Dendritic cell treated with granulocyte-macrophage colony-stimulating factor and Interleukin-4, amounts not matched to agents 40 ng/mL and 50 ng/mL, for 4 days (primary cell): ENCODE data around the gene RBM38.

Source experiments
- H3K27ac Mint-ChIP-seq: one replicate; pipeline ENCODE4 v1.8.0; 2022; ENCODE audit warnings: mild to moderate bottlenecking, mixed read lengths
- H3K27me3 Mint-ChIP-seq: one replicate; pipeline ENCODE4 v1.8.0; 2022; ENCODE audit warnings: mild to moderate bottlenecking, mixed read lengths
- H3K36me3 Mint-ChIP-seq: one replicate; pipeline ENCODE4 v1.8.0; 2022; ENCODE audit warnings: low read depth, mixed read lengths
- H3K4me1 Mint-ChIP-seq: one replicate; pipeline ENCODE4 v1.8.0; 2022; ENCODE audit warnings: low read depth, mixed read lengths
- H3K4me3 Mint-ChIP-seq: one replicate; pipeline ENCODE4 v1.8.0; 2022; ENCODE audit warnings: mild to moderate bottlenecking, moderate library complexity, mixed read lengths
- H3K9me3 Mint-ChIP-seq: one replicate; pipeline ENCODE4 v1.8.0; 2022; ENCODE audit warnings: mixed read lengths
- intact Hi-C: fragments of 100-400 bp; cut with micrococcal nuclease; formaldehyde crosslinking; loops from one replicate; pipeline ENCODE4 v1.15.0; 2022

The RBM38 gene

DNA sequence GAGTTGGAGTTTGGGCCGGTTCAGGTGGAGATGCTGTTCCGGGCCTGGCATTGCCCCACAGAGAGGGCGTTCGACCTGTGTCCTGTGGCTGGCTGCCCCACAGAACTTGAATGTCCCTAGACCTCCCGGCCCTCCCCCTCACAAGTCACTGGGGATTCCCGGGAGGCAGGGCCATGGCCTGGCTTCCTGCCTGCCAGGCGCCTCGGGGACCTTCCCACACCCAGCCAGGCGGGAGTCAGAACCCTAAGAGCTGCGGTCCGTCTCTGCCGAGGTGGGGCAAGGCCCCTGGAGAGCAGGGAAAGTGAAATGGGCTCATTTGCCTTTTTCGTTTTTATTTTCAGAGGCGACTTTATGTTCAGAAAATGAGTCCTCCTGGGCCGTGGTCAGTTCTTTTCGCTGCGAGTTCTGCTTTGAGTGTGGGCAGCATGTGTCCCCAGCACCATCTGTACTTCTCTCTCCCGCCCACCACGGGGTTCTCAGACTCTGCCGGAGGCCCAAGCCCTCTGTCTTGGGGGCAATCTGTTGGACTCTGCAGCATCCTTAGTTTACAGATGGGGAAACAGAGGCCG is 8.5 kb downstream of the RBM38 start:
- Mint-ChIP-seq H3K27ac (peak overlapping the region; percentile 83), H3K4me1 (peaks cover 69% of the 10 kb centered on the region), H3K27me3 (peaks cover 2% of the 10 kb centered on the region), H3K36me3 (peaks cover 95% of the 10 kb centered on the region), H3K4me3 (no peak overlapping the region), H3K9me3 (no peaks in the 10 kb centered on the region)
- intact Hi-C loops, result no loop called here

DNA sequence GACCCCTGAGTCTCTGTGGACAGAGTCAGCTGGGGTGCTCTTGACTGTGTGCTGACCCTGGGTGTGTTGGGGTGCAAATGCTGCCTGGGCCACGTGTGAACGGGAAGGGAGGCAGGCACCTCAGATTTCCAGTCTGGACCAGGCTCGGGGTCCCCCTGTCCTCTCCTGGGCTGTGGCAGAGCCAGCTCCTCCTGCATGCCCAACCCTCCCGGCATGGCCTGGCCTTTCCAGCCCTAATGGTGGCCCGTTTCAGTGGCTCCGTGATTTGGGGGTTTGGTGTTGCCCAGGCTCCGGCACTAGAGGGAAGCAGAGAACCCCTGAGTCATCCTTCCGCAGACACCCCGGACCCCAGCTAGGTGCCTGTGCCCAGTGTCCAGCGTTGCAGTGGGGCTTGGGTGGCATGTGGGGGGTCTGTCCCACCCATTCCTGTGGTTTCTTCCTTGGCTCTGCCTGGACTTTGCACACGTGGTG is 9.1 kb downstream of the RBM38 start:
- Mint-ChIP-seq H3K9me3 (no peaks in the 10 kb centered on the region), H3K27ac (no peak overlapping the region), H3K36me3 (peaks cover 95% of the 10 kb centered on the region), H3K4me1 (peaks cover 63% of the 10 kb centered on the region), H3K4me3 (peak overlapping the region; percentile 21), H3K27me3 (peaks cover 2% of the 10 kb centered on the region)
- intact Hi-C loops, result no loop called here

DNA sequence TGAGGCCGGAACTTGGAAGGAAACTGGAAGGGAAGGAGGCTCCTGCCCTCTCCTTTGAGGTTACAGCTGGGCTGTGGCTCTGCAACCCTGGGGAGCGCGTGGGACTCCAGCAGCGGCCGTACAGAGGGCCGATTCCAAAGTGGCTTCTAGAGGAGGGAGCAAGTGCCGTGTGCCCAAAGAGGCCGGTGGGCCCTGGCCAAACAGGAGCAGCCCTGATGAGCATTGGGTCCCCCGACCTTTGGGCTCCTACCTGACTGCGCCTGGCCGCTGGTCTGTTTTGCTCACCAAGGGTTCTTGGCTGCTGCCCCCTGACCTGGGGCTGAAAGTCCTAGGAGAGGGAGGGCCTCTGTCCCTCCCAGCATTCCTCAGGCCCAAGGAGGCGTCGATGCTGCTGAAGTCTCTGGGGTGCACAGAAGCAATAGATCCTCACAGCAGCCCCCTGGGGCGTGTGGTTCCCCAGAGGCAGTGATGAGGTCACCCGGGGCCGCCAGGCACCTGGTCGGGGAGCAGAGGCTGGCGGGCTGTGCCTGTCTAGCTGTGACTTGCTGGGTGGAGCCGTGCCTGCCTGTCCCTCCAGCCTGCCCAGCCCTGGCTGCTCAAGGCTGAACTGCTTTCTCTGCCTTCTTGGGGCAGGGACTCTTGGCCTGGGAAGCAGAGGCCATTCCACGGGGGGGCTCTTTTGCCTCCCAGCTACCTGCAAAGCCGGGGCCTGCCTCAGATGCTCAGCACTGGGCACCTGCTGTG is 9.8 kb downstream of the RBM38 start:
- Mint-ChIP-seq H3K4me1 (peaks cover 56% of the 10 kb centered on the region), H3K4me3 (no peak overlapping the region), H3K27ac (peak overlapping the region; percentile 0), H3K27me3 (peaks cover 2% of the 10 kb centered on the region), H3K9me3 (no peaks in the 10 kb centered on the region), H3K36me3 (peaks cover 95% of the 10 kb centered on the region)
- intact Hi-C loops, result no loop called here

DNA sequence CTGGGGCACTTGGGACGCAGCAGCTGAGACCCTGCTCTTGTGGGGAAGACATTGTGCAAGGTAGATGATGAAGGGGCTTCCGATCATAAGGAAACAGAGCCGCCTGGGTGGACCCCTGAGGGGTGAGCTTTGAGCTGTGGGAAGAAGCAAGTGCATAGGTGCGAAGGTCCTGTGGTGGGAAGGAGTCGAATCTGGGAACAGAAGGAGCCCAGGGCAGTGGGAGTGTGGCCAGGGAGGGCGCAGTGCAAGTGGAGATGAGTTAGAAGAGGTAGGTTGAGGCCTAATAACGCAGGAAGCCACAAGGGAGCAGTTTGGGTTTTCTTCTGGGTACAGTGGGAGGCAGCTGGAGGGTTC is 10.3 kb downstream of the RBM38 start:
- Mint-ChIP-seq H3K27ac (peak overlapping the region; percentile 0), H3K9me3 (no peaks in the 10 kb centered on the region), H3K4me1 (peaks cover 50% of the 10 kb centered on the region), H3K36me3 (peaks cover 95% of the 10 kb centered on the region), H3K27me3 (peaks cover 2% of the 10 kb centered on the region), H3K4me3 (no peak overlapping the region)
- intact Hi-C loops, result no loop called here

DNA sequence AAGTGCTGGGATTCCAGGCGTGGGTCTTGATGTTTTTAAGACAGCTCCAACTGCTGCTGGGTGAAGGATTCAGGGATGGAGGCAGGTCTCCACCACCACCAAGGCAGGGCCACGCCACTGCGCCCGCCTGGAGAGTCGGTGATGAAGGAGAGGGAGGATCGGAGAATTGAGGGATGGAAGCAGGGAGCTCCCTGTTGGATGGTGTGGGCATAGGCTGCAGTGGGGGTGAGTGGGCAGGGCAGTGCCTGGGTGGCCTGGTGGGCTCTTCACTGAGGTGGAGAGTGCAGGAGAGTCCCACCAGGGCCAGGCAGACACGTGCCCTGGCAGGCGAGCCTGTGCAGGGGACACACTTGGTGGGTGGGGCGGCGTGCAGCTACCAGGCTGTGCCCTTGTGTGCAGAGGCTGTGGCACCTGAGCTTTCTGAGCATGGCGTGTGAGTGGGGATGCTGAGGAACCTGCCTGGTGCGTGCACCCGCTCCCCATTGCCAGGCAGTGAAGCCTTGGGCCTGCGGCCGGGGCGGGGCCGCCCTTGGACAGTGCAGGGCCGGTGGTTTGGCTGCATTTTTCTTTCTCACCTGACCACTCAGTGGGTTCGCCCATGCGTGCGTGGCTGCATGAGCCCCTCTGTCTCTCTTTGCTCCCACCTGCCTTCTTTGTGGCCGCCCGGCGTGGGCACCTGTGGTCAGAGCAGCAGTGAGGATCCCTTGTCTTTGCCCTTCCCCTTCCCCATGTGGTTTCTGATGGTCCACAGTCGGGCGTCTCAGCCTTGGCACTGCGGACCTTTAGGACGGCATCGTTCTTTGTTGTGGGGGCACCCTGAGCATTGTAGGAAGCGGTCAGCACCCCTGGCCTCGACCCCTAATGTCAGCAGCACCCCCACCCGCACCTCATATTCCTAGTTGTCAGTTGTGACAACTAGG is 11.3 kb downstream of the RBM38 start:
- peaks cover 41% of the 10 kb centered on the region for H3K4me1 Mint-ChIP-seq
- no peak overlapping the region for H3K4me3 Mint-ChIP-seq
- intact Hi-C loops, result no loop called here
- peaks cover 2% of the 10 kb centered on the region for H3K27me3 Mint-ChIP-seq
- no peaks in the 10 kb centered on the region for H3K9me3 Mint-ChIP-seq
- H3K36me3 Mint-ChIP-seq, result peaks cover 95% of the 10 kb centered on the region
- no peak overlapping the region for H3K27ac Mint-ChIP-seq

DNA sequence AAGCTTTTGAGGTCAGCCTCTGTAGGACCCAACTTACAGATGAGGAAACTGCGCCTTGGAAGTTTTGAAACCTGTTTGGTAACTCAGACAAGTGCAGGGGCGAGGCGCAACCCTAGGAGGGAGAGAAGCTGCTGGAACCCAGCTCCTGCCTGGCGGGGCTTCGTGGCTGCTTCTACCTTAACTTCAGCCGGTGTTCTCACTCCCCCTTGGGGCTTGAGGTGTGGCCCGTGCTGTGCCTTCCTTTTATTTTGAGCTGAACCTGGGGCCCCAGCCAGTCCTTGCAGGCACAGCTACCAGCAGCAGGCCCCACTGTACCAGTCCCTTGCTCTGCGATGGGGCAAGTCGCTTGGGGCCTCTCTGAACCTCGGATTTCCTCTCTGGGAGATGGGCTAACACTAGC is 12.0 kb downstream of the RBM38 start:
- Mint-ChIP-seq H3K27me3 (peaks cover 2% of the 10 kb centered on the region), H3K9me3 (no peaks in the 10 kb centered on the region), H3K4me3 (no peak overlapping the region), H3K27ac (no peak overlapping the region), H3K4me1 (peaks cover 34% of the 10 kb centered on the region), H3K36me3 (peaks cover 96% of the 10 kb centered on the region)
- intact Hi-C loops, result no loop called here

DNA sequence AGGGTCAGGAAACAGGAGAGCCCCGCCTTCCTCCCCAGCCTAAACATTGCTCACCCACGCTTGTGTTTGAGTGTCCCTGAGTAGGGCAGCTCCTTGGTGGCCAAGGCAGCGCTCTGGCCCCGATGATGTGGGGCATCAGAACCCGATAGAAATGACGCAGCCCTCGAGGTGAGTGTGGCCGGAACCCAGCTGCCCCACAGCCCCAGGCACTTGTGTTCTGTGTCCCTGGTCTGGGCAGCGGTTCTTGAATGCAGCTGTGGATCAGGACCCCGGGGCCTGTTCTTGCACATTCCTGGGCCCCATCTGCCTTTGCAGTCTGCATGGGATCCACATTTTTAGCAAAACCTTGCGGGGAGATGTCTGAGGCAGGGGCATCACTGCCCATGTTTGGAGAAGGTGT is 12.8 kb downstream of the RBM38 start:
- peaks cover 99% of the 10 kb centered on the region for H3K36me3 Mint-ChIP-seq
- intact Hi-C loops, result no loop called here
- H3K27me3 Mint-ChIP-seq, result no peaks in the 10 kb centered on the region
- H3K9me3 Mint-ChIP-seq, result no peaks in the 10 kb centered on the region
- H3K4me3 Mint-ChIP-seq, result no peak overlapping the region
- peaks cover 26% of the 10 kb centered on the region for H3K4me1 Mint-ChIP-seq
- no peak overlapping the region for H3K27ac Mint-ChIP-seq

DNA sequence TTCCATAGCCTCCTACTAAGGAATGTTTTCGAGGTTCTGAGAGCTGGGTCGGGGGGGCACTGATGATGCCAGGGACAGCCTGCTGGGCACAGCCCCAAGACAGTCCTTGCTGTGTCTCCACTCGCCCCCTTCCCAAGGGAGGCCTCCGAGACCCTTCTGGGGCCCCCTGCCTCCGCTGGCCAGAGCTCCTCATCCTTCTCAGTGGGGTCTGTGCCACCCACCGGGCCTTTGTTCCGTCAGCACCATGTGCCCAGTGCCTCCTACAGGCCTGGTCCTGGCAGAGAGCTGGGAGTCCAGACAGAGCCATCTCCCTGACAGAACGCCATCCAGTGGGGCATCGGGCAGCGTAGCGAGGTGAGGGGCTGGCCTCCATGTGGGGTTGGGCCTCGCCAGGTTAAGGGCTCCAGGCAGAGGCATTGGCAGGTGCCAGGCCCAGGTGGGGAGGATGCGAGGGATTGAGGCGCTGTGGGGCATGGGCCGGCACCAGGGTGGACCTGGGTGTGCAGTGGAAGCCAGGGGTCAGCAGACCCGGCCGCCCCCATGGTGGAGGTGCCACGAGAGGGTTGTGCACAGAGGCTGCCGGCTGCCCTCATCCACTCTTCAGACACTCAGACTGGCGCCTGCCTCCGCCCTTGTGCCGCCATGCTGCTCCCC is 13.3 kb downstream of the RBM38 start:
- no peak overlapping the region for H3K4me3 Mint-ChIP-seq
- no peaks in the 10 kb centered on the region for H3K9me3 Mint-ChIP-seq
- no peaks in the 10 kb centered on the region for H3K27me3 Mint-ChIP-seq
- peaks cover 20% of the 10 kb centered on the region for H3K4me1 Mint-ChIP-seq
- intact Hi-C loops, result no loop called here
- H3K27ac Mint-ChIP-seq, result no peak overlapping the region
- H3K36me3 Mint-ChIP-seq, result peaks cover 99% of the 10 kb centered on the region

DNA sequence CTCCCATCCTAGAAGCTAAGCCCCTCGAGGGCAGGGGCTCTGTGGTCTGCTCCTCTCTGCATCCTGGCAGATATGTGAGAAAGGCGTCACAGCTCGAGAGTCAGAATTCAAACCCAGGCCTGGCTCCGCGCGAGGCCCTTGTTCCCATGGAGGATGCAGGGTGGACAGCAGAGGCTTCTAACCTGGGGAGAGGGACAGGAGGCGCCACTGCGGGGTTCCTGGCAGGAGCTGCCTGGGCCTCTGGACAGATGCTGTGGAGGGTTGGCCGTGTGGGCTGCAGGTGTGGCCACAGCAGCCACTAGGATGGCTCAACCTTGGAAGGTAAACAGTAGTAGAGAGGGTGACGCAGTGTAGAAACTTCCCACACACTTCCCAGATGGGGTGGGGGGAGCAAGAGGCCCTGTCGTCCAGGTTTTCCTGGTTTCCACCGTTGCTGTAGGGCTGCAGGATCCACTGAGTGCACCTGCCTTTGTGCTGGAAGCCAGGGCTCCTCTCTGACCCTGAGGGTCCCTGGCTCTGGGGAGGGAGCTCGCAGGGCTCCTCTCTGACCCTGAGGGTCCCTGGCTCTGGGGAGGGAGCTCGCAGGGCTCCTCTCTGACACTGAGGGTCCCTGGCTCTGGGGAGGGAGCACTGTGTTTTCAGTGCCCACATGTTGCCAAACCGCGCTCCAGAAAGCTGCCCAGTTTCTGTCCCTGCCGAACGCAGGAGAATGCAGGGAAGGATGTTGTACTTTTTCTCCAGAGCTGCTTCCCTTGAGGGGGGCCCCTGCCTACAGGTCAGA is 14.2 kb downstream of the RBM38 start:
- Mint-ChIP-seq H3K9me3 (no peaks in the 10 kb centered on the region), H3K27ac (no peak overlapping the region), H3K4me3 (no peak overlapping the region), H3K4me1 (peaks cover 12% of the 10 kb centered on the region), H3K36me3 (peaks cover 97% of the 10 kb centered on the region), H3K27me3 (no peaks in the 10 kb centered on the region)
- intact Hi-C loops, result no loop called here

DNA sequence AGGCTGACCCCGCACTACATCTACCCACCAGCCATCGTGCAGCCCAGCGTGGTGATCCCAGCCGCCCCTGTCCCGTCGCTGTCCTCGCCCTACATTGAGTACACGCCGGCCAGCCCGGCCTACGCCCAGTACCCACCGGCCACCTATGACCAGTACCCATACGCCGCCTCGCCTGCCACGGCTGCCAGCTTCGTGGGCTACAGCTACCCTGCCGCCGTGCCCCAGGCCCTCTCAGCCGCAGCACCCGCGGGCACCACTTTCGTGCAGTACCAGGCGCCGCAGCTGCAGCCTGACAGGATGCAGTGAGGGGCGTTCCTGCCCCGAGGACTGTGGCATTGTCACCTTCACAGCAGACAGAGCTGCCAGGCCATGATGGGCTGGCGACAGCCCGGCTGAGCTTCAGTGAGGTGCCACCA is 16.4 kb downstream of the RBM38 start:
- intact Hi-C loops, result no loop called here
- peaks cover 6% of the 10 kb centered on the region for H3K4me1 Mint-ChIP-seq
- peaks cover 75% of the 10 kb centered on the region for H3K36me3 Mint-ChIP-seq
- H3K27ac Mint-ChIP-seq, result no peak overlapping the region
- H3K9me3 Mint-ChIP-seq, result no peaks in the 10 kb centered on the region
- no peak overlapping the region for H3K4me3 Mint-ChIP-seq
- H3K27me3 Mint-ChIP-seq, result peaks cover 4% of the 10 kb centered on the region

DNA sequence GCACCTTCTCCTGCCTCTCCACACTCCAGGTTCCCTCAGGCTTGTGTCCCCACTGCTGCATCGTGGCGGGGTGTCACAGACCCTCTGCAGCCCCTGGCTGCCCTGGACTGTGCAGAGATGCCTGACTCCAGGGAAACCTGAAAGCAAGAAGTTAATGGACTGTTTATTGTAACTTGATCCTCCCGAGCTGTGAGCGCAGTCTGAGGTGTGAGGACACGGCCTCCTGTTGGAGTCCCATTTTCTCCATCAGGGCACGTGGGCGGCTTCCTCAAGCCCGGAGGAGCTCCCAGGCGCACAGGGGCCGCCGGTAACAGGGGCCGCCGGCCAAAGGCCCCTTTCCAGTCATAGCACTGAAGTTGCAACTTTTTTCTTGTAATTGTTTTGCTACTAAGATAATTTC is 16.9 kb downstream of the RBM38 start:
- Mint-ChIP-seq H3K36me3 (peaks cover 69% of the 10 kb centered on the region), H3K4me1 (peaks cover 6% of the 10 kb centered on the region), H3K27ac (no peak overlapping the region), H3K4me3 (no peak overlapping the region), H3K9me3 (no peaks in the 10 kb centered on the region), H3K27me3 (peaks cover 4% of the 10 kb centered on the region)
- intact Hi-C loops, result no loop called here

DNA sequence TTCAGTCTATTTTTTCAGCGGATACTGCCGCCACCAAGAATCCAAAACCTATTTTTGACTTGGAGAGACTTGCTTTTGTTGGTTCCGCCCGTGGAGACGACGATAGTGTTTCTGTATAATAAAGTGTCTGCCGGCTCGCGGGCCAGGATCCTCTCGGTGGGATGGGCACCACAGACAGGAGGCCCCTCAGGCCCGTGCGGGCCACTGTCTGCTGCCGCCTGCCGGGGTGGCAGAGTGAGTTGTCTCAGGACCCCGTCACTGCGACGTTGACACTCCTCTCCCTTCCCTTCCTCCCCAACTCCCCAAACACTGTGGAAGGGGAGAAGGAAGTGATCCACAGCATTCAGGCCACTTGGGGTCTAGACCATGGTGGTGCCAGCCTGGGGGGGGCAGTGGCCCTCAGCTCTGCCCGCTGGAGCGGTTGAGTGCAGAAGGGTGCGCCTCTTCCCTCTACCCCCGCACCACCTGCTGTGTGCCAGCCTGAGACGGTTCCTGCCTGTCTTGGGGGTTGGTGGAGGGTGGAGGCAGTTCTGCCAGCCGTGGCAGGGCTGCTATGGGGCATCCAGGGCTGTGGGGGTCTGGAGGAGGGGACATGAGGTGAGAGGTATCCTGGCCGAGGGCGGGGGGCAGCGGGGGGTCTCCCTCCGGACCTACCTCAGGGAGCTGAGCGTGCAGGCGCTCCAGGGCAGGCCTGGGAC is 17.5 kb downstream of the RBM38 start:
- Mint-ChIP-seq H3K27ac (no peak overlapping the region), H3K36me3 (peaks cover 64% of the 10 kb centered on the region), H3K27me3 (peaks cover 4% of the 10 kb centered on the region), H3K4me1 (peaks cover 6% of the 10 kb centered on the region), H3K9me3 (no peaks in the 10 kb centered on the region), H3K4me3 (no peak overlapping the region)
- intact Hi-C loops, result no loop called here

DNA sequence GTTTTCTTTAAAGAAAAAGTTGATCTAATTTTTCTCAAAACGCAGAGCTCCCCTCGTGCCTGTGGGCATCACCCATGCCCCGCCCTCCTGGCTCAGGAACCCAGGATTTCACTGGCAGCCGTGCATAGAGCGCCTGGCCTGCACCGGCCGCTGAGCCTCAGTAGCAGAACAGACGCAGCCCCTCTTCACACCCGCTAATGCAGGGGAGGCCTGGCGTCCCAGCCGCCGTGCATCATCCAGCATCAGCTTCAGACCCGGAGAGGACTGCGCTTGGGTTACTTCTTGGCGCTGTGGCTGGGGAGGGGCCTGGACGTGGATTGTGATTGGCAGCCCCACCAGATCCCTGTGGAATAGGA is 18.1 kb downstream of the RBM38 start:
- no peak overlapping the region for H3K27ac Mint-ChIP-seq
- peaks cover 6% of the 10 kb centered on the region for H3K4me1 Mint-ChIP-seq
- H3K27me3 Mint-ChIP-seq, result peaks cover 4% of the 10 kb centered on the region
- H3K36me3 Mint-ChIP-seq, result peaks cover 58% of the 10 kb centered on the region
- H3K4me3 Mint-ChIP-seq, result no peak overlapping the region
- intact Hi-C loops, result no loop called here
- no peaks in the 10 kb centered on the region for H3K9me3 Mint-ChIP-seq
